ENCODE results near the gene ZFP1.

GRCh38 chr16:75208861-75209505, 60.7 kb downstream of the ZFP1 start:
- no peak for TF ChIP-seq CTCF (IDR thresholded peaks at IDR 0.05)
- no peak for TF ChIP-seq POLR2A (IDR thresholded peaks at IDR 0.05)
- no peak for TF ChIP-seq POLR2AphosphoS5 (IDR thresholded peaks at IDR 0.05)
- TF ChIP-seq EP300 (IDR thresholded peaks at IDR 0.05): no peak
